Mammary epithelial cell (primary cell): Measurements from ENCODE around the gene PCBP3.

ENCODE experiments used
- CTCF ChIP-seq, 2 donors: IDR thresholded peaks in 1 of 2; conservative IDR thresholded peaks in 1 of 2; 2 replicates each; pipeline ENCODE4 v1.5.1; 2011 to 2012; ENCODE audit warnings: inconsistent platforms in 2 of 2, low read length in 2 of 2, mild to moderate bottlenecking in 2 of 2, control low read depth in 1 of 2, low read depth in 1 of 2; ENCODE audit not compliant: insufficient read depth in 1 of 2; ENCODE audit errors: extremely low read depth in 1 of 2
- EZH2 ChIP-seq: IDR thresholded peaks from 2 replicates; pipeline ENCODE4 v1.6.1; 2012; ENCODE audit warnings: low read length, inconsistent platforms, borderline replicate concordance

GRCh38 chr21:45791562-45792418, 148.3 kb downstream of the PCBP3 start:
- TF ChIP-seq CTCF (conservative IDR thresholded peaks at IDR 0.05 in 1 of 2, IDR thresholded peaks at IDR 0.05 in 1 of 2; ENCODE audit: extremely low read depth in 1 of 2, insufficient read depth in 1 of 2, low read depth in 1 of 2, low read length in 2 of 2) (no peak), EZH2 (no peak)
